Fibroblast of skin of left biceps (primary cell): ENCODE results near the gene GLI3.

Experiments
- DNase-seq, 2 experiments: peaks; one replicate each; pipeline ENCODE4 v3.0.0-alpha.2; 2013; ENCODE audit warnings: low read depth in 2 of 2

The GLI3 gene

DNA sequence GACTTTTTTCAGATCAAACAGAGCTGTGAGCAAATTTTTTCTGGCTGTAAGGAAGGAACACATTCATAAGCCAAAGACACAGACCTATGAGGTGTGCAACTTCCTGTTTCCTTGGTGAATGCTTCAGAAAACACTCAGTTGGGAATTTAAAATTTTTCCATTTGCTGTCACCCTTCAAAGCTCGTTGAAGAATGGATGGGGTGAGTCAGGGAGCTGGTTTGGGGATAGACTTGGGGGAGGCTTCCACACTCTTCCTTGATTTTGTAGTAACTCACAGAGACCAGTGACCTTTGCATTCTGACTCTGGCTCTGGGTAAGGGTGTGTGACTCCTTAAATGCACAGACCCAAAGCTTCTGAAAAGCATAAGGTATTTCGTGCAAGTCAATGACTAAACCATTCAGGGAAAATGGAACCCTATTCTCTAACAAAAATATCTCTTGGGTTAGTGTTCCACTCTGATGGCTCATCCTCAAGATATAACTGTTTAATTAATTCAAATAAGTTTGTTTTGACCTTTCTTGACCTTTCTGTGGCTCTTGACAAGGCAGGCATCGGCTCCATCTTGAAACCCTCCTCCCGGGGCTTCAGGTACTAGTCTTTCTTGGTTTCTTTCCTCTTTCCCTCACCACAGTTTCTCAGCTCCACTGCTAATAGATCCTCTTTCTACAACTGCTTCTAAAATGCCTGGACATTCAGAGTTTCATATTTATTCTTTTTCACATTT is 306.3 kb downstream of the GLI3 start:
- DNase-seq: no peak

DNA sequence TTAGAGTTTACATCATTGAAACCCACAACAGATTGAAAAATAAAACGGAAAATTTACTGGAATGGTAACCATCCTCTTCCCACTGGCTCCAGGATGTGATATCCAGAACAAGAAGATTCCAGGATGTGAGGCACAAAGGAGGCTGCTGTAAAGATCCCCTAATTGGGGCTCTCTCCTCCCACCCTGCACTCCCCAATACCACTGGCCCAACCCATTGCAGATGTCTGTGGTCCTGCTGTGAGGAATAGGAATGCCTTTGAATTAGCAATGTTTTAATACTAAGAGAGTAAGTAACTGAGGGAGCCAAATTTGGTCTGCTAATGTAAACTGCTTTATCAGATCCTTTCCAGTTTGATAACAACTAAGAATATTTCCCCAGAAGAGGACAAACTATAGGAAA is 308.2 kb downstream of the GLI3 start:
- no peak for DNase-seq

DNA sequence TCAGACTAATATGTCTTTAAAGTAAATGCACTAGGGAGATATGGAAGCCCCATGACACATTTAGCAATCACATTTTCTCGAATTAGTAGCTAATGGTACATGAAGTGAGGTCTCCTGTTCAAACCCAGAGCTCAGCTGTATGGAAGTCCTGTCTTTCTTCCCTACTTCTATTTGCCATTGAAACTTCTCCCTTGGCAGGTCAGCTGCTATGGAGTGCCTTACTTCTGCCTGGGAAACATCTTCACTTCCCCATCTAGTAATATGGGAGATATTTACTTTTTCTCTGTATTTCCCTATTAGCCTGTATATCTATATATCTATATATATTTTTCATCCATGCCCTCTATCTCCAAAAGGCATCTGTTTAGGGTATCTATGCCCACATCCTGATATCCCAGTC is 308.8 kb downstream of the GLI3 start:
- DNase-seq: no peak

GRCh38 chr7:41927380-41927779 is 309.6 kb downstream of the GLI3 start:
- DNase-seq: no peak

DNA sequence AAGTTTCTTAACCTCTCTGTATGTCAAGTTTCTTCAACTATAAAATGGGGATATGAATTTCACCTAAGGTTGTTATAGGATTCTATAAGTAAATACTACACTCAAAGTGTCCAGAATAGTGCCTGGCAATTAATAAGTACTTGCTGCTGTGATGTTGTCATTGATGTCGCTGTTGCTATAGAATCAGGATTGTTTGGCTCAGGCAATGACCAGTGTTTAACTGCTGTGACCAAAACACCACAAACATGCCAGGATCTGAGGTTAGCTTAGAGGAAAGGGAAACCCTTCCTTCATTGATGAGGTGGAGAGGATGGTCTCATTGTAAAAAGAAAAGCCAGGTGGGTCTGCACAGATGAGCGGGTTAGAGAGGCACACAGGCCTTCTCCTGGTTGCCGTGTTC is 311.1 kb downstream of the GLI3 start:
- no peak for DNase-seq

GRCh38 chr7:41924796-41925195 is 312.2 kb downstream of the GLI3 start:
- DNase-seq: no peak

- DNase-seq: no peak
These were observed 314.6 kb downstream of the GLI3 start for GRCh38 chr7:41922373-41922772.

DNA sequence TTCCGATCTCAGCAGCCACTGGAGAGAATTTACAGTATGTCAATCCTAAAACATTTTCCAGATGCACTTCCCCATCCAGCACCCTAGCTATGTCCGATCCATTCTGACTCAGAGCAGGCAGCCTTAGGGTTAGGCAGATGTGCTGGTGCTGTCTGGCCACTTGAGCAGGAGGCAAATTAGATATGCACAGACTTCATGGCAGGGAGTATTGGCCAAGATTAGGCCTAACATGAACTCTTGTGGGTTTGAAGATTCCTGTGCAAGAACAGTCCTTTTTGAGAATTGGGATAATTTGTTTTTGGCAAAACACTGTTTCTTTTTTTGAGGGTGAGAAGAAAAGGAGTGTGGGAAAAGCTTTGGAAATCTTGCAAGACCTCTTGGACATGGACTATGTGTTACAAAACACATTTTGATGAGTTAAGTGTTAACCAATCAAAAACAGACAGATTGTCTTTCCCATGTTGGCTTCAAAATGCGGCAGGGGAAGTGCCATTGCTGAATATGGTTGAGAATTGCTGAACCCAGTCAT is 315.5 kb downstream of the GLI3 start:
- DNase-seq: no peak

- DNase-seq: no peak
These were observed 318.4 kb downstream of the GLI3 start for GRCh38 chr7:41918597-41918996.

DNA sequence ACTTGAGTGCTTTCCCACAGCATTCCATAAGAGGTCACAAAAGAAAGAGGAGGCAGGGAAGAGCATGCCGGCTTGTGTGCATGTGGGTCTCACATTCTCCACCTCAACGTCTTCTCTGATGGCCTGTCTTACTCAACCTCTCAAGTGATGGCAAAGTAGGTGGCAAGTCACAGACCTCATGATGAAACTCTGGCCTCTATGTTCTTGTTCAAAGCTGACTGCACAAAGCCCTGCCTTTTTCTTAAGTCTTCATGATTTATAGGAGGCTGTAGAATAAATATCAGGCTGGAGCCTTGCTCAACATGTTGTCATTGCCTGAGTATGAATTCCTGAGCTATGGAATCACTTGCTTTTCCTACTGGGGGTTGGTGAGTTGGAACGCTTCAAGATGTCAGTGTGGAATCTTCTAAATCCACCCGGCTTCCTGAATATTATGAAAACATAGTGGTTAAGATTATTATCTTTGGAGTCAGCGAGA is 320.5 kb downstream of the GLI3 start:
- peak; percentile 98 to 99 for DNase-seq

DNA sequence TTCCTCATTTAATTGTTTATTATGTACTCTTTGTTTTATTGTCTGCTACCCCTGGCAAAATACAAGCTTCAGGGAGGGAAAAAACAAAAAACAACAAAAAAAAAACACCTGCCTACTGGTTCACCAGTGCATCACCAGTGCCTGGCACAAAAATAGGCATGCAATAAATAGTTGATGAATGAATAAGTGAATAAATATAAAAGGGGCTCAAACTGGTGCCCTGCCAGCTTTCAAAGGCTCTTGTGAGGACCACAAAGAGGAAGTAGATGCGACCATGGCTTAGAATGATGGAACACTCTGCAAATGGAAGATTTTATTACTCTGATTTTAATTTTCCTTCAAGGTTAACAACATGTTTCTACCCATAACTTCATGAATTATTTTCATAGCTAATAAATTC is 321.1 kb downstream of the GLI3 start:
- no peak for DNase-seq

- DNase-seq: peak; percentile 75
These were observed 324.0 kb downstream of the GLI3 start for GRCh38 chr7:41912851-41913567.

DNA sequence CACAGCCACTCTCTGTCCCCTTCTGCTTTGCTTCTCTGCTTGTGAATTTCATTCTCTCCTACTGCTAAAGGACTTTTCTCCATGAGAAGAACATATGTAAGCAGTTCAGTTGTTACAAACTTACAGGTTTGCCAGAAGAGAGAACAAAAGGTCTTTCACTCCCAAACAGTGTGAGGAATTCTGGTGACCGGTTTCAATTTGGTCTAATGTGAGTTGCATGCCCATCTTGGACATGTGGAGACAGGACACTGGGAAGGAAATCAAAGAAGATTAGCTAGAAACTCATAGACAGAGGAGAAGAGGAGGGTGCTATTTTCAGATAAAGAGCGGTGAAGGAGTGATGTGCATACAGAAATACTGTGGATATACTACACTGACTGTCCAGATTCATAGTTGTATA is 324.6 kb downstream of the GLI3 start:
- no peak for DNase-seq

DNA sequence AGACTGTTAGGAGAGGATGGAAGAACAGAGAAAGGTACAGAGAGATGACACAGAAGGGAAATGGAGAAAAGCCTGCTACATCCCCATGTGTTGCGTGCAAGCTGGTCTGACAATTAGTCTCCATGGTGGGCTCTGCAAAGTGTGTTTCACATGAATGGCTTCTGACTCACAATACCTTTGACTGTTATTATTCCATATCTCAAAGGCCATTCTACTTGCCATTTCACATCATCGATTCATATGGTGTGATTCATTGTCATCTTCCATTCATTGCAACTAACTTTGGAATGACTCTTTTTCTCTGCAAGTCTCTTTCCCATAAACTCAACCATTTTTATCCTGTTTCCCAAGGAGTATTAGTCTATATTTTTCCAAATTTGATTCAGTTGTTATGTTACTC is 325.2 kb downstream of the GLI3 start:
- peak; percentile 89 to 91 for DNase-seq
